HG03469 (cell line): Measurements from ENCODE around the gene FAM13A.
"Not testable (repeated sequence)": the region's sequence is repeated elsewhere in the genome, so short reads cannot be mapped to it uniquely, and the experiment has no call there.

ENCODE experiments used
- ATAC-seq: cut with Tn5 transposase; IDR thresholded peaks from one replicate; pipeline ENCODE4 v1.9.1; 2021; ENCODE audit warnings: mild to moderate bottlenecking, moderate library complexity, moderate number of reproducible peaks; ENCODE audit not compliant: unreplicated experiment

The FAM13A gene

GRCh38 chr4:89000844-89001360 is 56.1 kb downstream of the FAM13A start:
- ATAC-seq, result no peak

- no peak for ATAC-seq
Observed at GRCh38 chr4:89000382-89000781, 56.6 kb downstream of the FAM13A start.

GRCh38 chr4:88999392-88999930 is 57.5 kb downstream of the FAM13A start:
- ATAC-seq, result no peak

- ATAC-seq, result no peak
Observed at GRCh38 chr4:88998891-88999290, 58.1 kb downstream of the FAM13A start.

- no peak for ATAC-seq
Observed at GRCh38 chr4:88998001-88998400, 59.0 kb downstream of the FAM13A start.

GRCh38 chr4:88995874-88996273 is 61.1 kb downstream of the FAM13A start:
- no peak for ATAC-seq

- not testable (repeated sequence) for ATAC-seq
Observed at GRCh38 chr4:88995257-88995656, 61.7 kb downstream of the FAM13A start.

- ATAC-seq, result no peak
Observed at GRCh38 chr4:88993246-88993645, 63.7 kb downstream of the FAM13A start.

- no peak for ATAC-seq
Observed at GRCh38 chr4:88991746-88992145, 65.2 kb downstream of the FAM13A start.

GRCh38 chr4:88989990-88990389 is 67.0 kb downstream of the FAM13A start:
- ATAC-seq, result no peak

- no peak for ATAC-seq
Observed at GRCh38 chr4:88985088-88985773, 71.8 kb downstream of the FAM13A start.

GRCh38 chr4:88982757-88983156 is 74.2 kb downstream of the FAM13A start:
- ATAC-seq, result no peak

- ATAC-seq, result no peak
Observed at GRCh38 chr4:88981993-88982392, 75.0 kb downstream of the FAM13A start.

GRCh38 chr4:88981556-88981955 is 75.4 kb downstream of the FAM13A start:
- no peak for ATAC-seq

- no peak for ATAC-seq
Observed at GRCh38 chr4:88979276-88979675, 77.7 kb downstream of the FAM13A start.

- ATAC-seq, result no peak
Observed at GRCh38 chr4:88976775-88977035, 80.3 kb downstream of the FAM13A start.

- no peak for ATAC-seq
Observed at GRCh38 chr4:88975958-88976774, 80.8 kb downstream of the FAM13A start.

GRCh38 chr4:88971536-88971935 is 85.4 kb downstream of the FAM13A start:
- no peak for ATAC-seq

- ATAC-seq, result no peak
Observed at GRCh38 chr4:88969746-88970145, 87.2 kb downstream of the FAM13A start.

- ATAC-seq, result no peak
Observed at GRCh38 chr4:88969271-88969670, 87.7 kb downstream of the FAM13A start.

GRCh38 chr4:88967883-88968331 is 89.1 kb downstream of the FAM13A start:
- ATAC-seq, result no peak

GRCh38 chr4:88965053-88965452 is 91.9 kb downstream of the FAM13A start:
- no peak for ATAC-seq
